Posterior vena cava (tissue), 2 donors: ENCODE results near the gene CYTH2. TPM values are rescaled to one million over a fixed set of nuclear protein-coding genes. Genes with fewer than 3 reads are reported as not detected.
"Not testable (repeated sequence)": the region's sequence is repeated elsewhere in the genome, so short reads cannot be mapped to it uniquely, and the experiment has no call there.

ENCODE experiments used
- DNase-seq: peaks from one replicate; pipeline ENCODE4 v3.0.0-alpha.2; 2020; ENCODE audit warnings: low spot score
- intact Hi-C, 2 donors: fragments of 100-400 bp; cut with DNase I; formaldehyde crosslinking; loops; one replicate each; pipeline versions ENCODE4 v1.14.1 to v1.14.2; 2022 to 2023
- total RNA-seq, 2 donors: library from RNA; stranded (reverse); fragmentation: NEBNext Ultra II Directional; extraction: Animal tissue kit (Norgen Biotek cat#: 25700); gene quantifications; one replicate each; pipeline ENCODE4 v1.2.1, GENCODE V29; 2021
- donor health status: DM: yes; HTN: yes; CAD: no.
- donor health status: DM: yes; HTN: yes; CAD: no.

The CYTH2 gene
- total RNA-seq, 2 donors from 2014 or later = 34.1 to 49.2 TPM

DNA sequence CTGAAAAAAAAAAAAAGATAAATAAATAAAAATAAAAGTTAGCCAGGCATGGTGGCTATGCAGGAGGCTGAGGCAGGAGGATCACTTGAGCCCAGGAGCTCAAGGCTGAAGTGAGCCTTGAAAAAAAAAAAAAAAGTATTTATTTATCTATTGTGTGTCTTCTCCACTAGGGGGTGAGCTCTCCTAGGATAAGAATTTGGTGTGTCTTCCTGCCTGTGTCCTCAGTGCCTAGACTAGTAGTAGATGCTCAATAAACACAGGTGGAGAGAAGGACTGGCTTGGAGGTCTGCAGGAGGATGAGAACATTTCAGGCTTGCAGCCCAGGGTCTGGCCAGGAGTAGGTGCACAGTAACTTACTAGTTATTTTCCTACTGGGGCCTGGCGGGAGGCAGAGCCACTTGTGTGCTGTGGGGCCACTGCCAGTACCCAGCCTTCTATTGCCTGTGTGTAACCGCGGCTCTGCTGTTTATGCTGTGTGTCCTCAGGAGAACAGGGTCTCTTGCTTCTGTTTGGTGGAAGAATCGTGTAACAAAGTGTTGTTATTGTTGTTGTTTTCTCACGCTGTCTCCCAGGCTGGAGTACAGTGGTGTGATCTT lies 37.1 kb downstream of the CYTH2 start:
- DNase-seq = no peak
- intact Hi-C loops = no loop called here

DNA sequence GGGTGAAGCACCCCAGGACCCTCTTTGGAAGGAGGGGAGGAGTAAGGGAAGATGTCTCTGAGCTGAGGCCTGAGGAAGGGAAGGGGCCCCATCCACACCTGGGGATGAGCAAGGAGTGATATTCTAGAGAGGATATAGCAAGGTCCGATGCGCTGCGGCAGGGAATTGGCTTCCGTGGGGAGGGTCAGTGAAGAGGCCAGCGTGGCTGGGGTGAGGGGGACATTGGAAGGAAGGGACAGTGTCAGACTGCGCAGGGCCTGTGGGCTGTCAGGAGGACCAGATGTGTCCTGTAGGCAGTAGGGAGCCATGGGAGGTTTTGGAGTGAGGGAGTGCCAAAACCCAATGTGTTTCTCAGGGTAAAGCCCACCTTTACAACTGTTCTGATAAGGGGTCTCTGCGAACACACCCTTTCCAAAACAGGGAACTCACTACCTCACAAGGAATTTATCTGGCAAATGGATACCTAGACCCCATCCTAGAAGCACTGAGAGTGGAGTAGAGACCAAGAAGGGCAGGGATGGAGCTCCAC lies 38.8 kb downstream of the CYTH2 start:
- intact Hi-C loops = no loop called here
- DNase-seq = no peak

DNA sequence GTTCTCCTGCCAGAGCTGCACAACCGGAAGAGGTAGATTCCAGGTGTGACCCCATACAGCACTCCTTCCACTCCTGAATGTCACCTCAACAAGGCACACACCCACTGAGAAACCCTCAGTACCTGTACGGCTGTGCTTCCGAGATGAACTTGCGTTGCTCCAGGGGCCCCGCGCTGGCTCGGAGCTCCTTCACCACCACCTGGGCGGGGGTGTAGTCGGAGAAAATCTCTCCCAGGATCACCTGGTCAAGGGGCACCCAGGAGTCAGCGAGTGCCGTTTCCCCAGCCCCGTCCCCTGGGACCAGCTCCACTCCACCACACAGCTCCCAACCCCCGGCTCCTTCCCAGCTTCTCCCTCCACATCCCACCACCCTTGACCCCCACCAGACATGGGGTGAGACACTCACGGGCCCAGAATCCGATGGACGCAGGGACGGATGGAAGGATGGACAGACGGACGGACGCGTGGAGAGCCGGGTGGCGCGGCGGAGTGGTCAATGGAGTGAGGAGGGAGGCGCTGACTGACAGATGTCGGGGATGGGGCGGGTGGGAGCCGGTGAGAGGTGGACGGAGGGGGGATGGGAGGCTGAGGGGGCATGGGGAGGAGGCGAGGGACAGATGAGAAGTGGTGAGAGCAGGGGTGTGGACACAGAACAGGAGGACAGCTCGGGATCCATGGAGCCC lies 39.7 kb downstream of the CYTH2 start:
- intact Hi-C loops = no loop called here
- DNase-seq = no peak

DNA sequence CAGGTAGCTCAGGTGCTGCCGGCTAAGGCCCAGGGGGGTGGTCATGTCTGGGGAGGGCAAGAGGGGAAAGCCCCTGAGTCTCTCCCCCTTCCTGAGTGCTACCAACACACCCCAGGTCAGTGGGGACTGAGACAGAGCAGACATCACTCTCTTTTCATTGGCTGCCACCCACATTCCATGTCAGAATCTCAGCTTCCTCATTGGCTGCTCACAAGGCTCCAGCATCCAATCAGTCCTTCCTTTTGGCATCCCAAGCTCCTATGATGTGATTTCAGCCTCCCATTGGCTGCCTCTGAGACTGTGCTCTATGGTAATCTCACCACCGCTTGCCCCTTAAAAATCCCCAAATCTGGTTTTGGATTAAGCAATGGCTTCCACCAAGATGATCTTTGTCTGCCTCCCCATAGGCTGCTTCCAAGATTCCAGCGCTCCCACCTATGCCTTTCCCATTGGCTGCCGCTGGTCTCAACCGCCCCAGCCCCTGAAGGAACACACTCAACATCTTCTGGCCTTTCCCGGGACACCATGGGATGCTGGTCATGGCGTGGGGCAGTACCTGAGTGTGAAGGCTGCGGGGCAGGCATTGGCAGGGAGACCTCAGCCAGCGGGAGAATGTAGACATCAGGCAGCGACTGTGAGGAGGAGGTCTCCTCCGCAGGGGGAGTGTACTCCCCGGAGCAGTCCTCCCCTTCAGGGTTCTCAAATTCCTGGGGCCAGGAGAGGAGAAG lies 40.5 kb downstream of the CYTH2 start:
- intact Hi-C loops = no loop called here

DNA sequence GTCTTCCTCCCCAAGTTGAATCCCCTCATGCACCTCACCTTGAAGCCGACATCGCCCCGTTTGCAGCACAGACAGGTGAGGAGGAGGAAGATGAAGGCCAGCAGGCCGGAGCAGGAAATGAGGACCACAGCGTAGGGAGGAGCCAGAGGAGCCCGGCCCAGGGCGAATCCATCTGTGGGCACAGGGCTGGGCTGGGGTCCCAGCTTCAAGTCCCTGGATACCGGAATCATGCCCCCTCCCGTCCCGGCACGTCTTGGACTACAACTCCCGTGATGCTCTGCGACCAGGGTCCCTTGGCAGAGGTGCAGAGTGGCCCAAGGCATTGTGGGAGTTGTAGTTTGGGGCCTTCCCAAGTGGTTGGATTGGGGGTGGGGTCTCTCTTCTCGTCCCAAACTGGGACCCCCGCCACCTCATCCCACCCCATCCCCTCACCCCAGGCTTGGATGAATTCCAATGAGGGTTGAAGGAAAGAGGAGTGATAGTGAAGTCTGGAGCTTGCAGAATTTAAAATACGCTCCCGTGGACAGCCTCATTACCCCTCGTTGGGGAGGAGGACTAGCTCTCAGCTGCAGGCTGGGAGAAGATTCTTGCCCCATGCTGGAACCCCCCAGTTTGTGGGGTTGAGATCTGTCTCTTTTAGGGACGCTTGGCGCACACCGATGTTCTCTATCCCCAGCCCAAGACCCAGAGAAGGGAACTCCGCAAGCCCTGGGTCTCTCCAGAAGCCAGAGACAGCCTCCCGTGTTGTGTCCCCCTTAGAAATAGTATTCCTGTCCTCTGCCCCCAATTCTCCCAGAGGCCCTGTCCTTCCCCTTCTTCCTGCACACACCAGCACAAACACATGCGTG lies 41.5 kb downstream of the CYTH2 start:
- no peak for DNase-seq
- intact Hi-C loops = no loop called here

More for the DNA sequence above, 40.5 kb downstream of the CYTH2 start:
- no peak for DNase-seq

DNA sequence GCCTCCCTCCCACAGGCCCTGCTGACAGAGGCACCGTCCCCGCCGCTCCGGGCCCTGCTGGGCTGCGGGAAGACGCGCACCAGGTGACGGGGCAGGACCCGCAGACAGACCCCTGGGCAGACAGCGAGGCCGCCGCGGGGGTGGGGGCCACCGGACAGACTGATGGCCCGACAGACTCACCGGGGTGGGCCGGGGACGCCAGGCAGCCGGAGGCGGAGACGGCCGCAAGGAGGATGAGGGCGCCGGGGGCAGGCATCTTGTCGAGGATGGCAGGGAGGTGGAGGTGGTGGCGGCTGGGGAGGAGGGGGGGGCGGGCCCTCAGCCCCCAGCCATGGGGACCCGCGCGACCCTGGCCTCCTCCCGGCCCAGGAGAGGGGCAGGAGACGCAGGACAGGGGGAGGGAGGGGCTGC lies 42.2 kb downstream of the CYTH2 start:
- intact Hi-C loops = no loop called here
- DNase-seq = no peak

DNA sequence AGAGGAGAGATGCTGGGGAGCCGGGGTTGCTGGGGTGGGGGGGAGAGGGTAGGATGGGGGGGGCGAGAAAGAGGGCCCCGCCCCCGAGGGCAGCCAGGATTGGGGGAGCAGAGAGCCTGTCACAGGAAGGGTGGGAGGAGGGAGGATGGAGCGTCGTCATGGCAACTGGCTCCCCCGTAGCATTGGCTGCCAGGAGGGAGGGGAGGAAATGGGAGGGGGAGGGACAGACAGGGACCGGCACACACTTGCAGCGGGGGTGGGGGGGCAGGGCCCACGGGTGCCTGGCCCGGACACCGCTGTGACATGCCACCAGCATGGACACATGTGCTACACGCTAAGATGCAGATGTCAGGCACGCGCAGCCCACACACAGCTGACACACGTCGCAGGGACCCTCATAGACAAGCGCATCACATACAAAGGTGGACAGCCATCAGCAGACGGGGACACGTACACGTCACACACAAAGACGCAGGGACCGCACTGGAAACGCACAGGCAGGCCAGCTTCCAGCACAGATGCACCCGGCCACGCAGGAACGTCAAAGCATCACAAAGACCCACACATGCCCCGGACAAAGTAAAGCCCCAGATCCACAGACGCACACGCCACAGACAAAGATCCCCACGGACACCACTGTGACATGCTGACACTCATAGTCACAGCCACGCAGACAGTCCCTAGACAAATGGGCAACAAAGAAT lies 42.8 kb downstream of the CYTH2 start, which contains the start of gene LMTK3:
LMTK3 (minus strand) TSS at position 36 of the 704 bp plus-strand sequence. CDS start 259 bp downstream, outside the sequence.
- intact Hi-C loops = no loop called here
- no peak for DNase-seq

DNA sequence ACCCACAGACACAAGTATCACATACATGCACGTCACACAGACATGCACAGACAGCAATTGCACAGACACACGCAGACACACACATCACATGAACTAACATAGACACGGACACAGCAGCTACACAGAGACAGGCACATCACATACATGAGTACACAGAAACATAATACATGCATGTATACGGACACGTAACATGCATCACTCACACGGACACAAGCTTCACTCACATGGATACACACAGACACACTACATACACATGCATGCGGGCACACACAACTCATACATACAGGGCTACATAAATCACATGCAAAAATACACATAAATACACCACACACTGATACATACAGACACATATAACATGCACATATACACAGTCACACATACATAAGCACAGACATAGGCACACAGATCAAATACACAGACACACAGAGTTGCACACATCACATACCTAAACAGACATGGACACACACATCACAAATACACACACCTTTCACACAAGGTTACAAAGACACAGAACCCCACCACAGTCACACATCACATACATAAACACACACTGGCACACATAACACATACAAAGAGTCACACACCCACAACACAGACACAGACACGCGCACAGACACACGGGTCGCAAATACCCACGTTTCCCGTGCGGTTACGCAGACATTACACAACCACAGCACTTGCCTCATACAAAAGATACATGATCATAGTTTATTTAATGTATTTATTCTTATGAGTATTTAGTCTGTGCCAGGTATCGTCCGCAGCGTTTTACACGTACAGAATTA lies 43.5 kb downstream of the CYTH2 start:
- intact Hi-C loops = no loop called here

DNA sequence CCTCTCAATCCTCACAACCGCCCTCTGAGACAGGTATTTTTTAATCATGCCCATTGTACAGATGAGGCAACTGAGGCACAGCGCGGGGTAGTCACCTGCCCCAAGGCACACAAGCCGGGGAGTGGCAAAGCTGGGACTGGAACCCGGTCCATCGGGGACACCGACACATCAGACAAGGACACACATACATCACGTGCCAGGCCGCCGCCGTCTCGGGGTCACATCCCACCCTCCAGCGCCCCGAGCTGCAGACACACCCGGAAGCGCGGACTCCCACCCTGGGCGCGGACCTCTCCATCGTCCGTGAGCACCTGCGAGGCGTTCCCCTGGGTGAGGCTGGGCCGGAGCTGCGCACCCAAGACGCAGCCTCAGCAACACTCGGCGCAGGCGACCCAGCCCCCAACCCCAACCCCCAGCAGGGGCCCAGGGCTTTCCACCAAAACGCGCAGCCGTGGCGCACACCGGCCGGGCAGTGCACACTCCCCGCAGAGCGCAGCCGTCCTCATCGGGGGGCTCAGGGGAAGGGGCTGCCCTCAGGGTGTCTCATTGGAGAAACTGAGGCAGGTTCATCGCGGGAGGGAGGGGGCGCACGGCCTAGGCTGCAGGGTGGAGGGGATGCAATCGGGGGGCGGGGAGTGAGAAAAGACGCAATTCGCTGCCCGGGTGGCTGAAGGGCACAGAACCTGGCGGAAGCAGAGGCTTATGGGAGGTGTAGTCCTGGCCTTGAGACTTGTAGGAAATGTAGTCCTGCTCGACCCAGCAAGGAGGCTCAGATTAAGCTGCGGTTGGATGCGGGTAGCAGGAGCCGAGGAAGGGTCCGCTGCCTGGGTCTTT lies 44.3 kb downstream of the CYTH2 start:
- intact Hi-C loops = no loop called here
- no peak for DNase-seq

More for the DNA sequence above, 43.5 kb downstream of the CYTH2 start:
- no peak for DNase-seq

DNA sequence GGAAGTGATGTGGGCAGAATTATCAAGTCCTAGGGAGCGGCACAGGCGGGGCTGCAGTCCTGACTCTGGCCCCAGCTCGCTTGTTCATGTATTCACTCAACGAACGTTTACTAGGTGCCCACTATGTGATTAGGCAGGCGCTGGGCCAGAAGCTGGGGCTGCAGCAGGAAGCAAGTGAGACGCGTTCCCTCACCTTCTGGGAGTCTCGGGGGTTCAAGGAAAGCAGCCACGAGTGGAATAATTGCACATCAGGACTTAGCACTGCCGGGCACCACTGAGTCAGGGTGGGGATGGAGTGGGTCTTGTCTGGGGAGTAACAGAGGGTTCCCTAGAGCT lies 44.9 kb downstream of the CYTH2 start:
- DNase-seq = no peak
- intact Hi-C loops = no loop called here

DNA sequence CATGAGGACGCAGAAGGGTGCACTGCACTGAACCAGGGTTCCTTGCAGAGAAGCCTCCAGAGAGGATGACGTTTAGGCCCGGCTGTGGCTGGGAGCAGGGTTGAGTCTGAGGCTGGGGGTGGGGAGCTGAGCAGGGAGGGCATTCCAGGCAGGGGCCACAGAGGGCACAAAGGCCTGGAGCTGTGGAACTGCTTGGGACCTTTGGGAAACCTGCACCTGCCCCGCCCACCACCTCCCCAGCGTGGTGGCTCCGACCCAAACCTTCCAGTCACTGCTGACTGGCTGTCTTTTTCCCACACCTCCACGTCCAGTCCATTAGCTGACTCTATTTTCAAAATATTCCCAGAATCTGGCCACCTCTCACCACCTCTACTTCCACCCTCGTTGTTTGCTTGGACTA lies 47.4 kb downstream of the CYTH2 start:
- no peak for DNase-seq
- intact Hi-C loops = no loop called here

DNA sequence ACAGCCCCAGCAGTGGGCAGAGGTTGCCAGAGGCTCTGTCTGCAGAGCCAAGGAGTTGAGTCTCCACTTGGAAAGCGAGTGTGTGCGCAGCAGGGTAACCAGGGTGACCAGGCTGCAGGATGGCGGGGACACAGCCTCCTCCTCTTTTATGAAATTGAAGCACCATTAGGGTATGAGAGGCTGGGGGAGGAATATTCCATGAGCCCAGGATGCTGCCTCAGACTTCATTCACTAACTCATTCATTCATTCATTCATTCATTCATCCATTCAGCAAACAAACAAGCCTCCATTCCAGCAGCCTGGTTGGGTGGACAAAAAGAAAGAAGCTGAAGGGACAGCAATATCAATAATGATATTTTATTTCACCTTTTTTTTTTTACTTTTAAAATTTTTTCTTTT lies 49.0 kb downstream of the CYTH2 start:
- intact Hi-C loops = no loop called here
- no peak for DNase-seq

DNA sequence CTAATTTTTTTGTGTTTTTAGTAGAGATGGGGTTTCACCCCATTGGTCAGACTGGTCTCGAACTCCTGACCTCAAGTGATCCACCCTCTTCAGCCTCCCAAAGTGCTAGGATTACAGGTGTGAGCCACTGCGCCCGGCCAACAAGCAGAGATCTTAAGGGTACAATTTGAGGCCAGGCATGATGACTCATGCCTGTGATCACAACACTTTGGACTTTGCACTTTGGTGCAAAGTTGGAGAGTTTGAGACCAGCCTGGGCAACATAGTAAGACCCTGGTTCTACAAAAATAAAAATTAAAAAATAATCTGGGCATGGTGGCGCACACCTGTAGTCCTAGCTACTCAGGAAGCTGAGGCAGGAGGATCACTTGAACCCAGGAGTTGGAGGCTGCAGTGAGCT lies 50.3 kb downstream of the CYTH2 start:
- intact Hi-C loops, DNase-seq: not testable (repeated sequence)

DNA sequence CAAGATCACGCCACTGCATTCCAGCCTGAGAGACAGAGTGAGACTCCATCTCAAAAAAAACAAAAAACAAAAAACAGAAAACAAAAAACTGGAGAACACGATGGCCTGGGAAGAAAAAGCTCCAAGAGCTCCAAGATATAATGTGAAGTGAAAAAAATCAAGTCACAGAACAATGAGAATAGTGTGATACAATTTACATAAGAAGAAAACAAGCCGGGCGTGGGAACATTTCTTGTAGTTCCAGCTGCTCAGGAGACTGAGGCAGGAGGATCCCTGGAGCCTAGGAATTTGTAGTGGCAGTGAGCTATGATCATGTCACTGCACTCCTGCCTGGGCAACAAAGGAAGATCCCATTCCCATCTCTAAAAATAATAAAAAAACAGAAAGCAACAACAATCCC lies 51.0 kb downstream of the CYTH2 start:
- intact Hi-C loops = no loop called here
- DNase-seq = no peak

DNA sequence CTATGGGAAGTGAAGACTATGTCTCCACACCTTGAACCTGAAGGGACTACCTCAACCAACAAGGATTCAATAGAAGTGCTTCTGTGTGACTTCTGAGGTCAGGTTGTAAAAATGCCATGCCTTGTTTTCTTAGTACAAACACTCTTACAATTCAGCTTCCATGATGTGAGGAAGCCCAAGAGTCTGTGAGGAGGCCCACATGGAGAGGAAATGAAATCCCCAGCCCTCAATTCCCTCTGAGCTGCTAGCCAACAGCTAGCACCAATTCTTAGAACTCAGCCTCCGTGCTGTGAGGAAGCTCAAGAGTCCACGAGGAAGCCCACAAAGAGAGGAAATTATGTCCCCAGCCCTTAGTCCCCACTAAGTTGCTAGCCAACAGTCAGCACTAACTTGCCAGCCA lies 55.1 kb downstream of the CYTH2 start:
- intact Hi-C loops = no loop called here
- no peak for DNase-seq

DNA sequence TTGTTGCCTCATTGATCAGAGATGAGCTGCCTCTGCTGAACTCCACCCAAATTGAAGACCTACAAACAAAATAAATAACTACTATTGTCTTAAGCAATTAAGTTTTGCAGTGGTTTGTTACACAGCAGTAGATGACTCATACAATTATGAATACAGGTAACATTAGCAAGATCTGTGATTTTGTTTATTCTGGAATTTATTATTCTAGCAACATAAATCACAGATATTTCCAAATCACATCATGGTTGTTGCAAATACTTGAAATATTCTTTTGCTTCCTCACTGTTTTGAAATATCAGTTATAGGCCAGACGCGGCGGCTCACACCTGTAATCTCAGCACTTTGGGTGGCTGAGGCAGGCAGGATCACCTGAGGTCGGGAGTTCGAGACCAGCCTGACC lies 55.6 kb downstream of the CYTH2 start:
- no peak for DNase-seq
- intact Hi-C loops = no loop called here

DNA sequence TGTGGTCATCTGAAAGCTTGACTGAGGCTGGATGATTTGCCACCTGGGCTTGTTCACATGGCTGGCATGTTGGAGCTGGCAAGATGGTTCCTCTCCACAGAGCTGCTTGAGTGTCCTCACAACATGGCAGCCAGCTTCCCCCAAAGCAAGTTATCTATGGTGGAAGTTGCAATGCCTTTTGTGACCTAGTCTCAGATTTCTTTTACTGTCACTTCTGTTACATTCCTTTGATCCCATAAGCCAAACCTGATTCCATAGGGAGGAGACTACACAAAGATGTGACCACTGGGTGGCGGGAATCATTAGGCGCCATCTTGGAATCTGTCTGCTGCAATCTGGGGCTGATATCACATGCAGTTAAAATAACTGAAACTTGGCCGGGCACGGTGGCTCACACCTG lies 60.0 kb downstream of the CYTH2 start:
- DNase-seq = no peak
- intact Hi-C loops = no loop called here
